H1 (cell line): ENCODE measurements around the gene PLEKHA5. TPM values are rescaled to one million over a fixed set of nuclear protein-coding genes. Genes with fewer than 3 reads are reported as not detected.

Source experiments
- CTCF ChIA-PET: fragments of 300-600 bp; sonication (Branson Sonifier 250); formaldehyde crosslinking; loops from one replicate; lab custom pipeline; 2021; ENCODE audit not compliant: partially characterized antibody; lab: Charles Lee
- POLR2A ChIA-PET: fragments of 300-600 bp; sonication (Branson Sonifier 250); formaldehyde crosslinking; loops from one replicate; lab custom pipeline; 2021; ENCODE audit warnings: inconsistent platforms; ENCODE audit not compliant: partially characterized antibody; lab: Charles Lee
- DNase-seq, 2 experiments: peaks; one replicate each; pipeline versions ENCODE4 v3.0.0 to v3.0.0-alpha.2; 2010 to 2022; ENCODE audit warnings: low spot score in 2 of 2, low read depth in 1 of 2, mixed read lengths in 1 of 2
- FAIRE-seq: peaks from 2 replicates; lab custom pipeline; 2011; peaks lifted over from hg19 to GRCh38; lab: Jason Lieb, UNC
- H2AFZ ChIP-seq: 2 replicates; pipeline ENCODE4 v1.8.1; 2012; ENCODE audit warnings: low read length, inconsistent platforms
- H2AK5ac ChIP-seq: 2 replicates; pipeline ENCODE4 v1.6.1; 2013; ENCODE audit warnings: low read depth, low read length
- H2BK120ac ChIP-seq: replicated peaks from 2 replicates; pipeline ENCODE3; 2013; ENCODE audit warnings: low read depth, low read length, inconsistent platforms
- H2BK12ac ChIP-seq: 2 replicates; pipeline ENCODE4 v1.6.1; 2013; ENCODE audit warnings: low read depth, low read length
- H2BK15ac ChIP-seq: 2 replicates; pipeline ENCODE4 v1.6.1; 2013; ENCODE audit warnings: low read length
- H2BK20ac ChIP-seq: 2 replicates; pipeline ENCODE4 v1.6.1; 2013; ENCODE audit warnings: low read length
- H2BK5ac ChIP-seq: 2 replicates; pipeline ENCODE4 v1.6.1; 2013; ENCODE audit warnings: low read depth, low read length
- H3K14ac ChIP-seq: 2 replicates; pipeline ENCODE4 v1.6.1; 2013; ENCODE audit warnings: inconsistent platforms; ENCODE audit not compliant: insufficient read length
- H3K18ac ChIP-seq: 2 replicates; pipeline ENCODE4 v1.6.1; 2013; ENCODE audit warnings: low read length; ENCODE audit errors: extremely low read depth
- H3K23ac ChIP-seq: 2 replicates; pipeline ENCODE4 v1.6.1; 2013; ENCODE audit warnings: inconsistent platforms; ENCODE audit not compliant: insufficient read length
- H3K23me2 ChIP-seq: 2 replicates; pipeline ENCODE4 v1.6.1; 2013; ENCODE audit warnings: low read depth, low read length
- H3K27ac ChIP-seq: 2 replicates; pipeline ENCODE4 v1.6.1; 2011; ENCODE audit warnings: low read depth, low read length, inconsistent platforms
- H3K27me3 ChIP-seq, 4 experiments: replicated peaks in 1 of 4; 1 replicate in 1 of 4; 2 replicates in 3 of 4; pipeline versions ENCODE4 v1.6.1 to v1.8.1; 2011 to 2013; ENCODE audit warnings: low read length in 3 of 4, mild to moderate bottlenecking in 3 of 4, inconsistent platforms in 2 of 4, mixed read lengths in 2 of 4, moderate library complexity in 1 of 4; ENCODE audit not compliant: control insufficient read depth in 3 of 4, insufficient read depth in 3 of 4; ENCODE audit errors: extremely low read depth in 1 of 4
- H3K36me3 ChIP-seq, 4 experiments: 2 replicates each; pipeline versions ENCODE4 v1.6.1 to v1.8.1; 2011 to 2013; ENCODE audit warnings: mild to moderate bottlenecking in 4 of 4, low read length in 3 of 4, moderate library complexity in 2 of 4, control low read depth in 1 of 4, inconsistent platforms in 1 of 4; ENCODE audit not compliant: insufficient read depth in 4 of 4, control insufficient read depth in 2 of 4
- H3K4ac ChIP-seq: replicated peaks from 2 replicates; pipeline ENCODE3; 2013; ENCODE audit warnings: low read length, low read depth, mixed read lengths, inconsistent platforms; ENCODE audit not compliant: insufficient read length
- H3K4me1 ChIP-seq, 4 experiments: replicated peaks in 1 of 4; 1 replicate in 1 of 4; 2 replicates in 3 of 4; pipeline versions ENCODE4 v1.6.1 to v1.8.1; 2011 to 2013; ENCODE audit warnings: low read length in 3 of 4, inconsistent platforms in 2 of 4, mixed read lengths in 1 of 4; ENCODE audit not compliant: insufficient read depth in 4 of 4, control insufficient read depth in 3 of 4
- H3K4me2 ChIP-seq, 2 experiments: 2 replicates each; pipeline versions ENCODE4 v1.6.1 to v1.8.1; 2011 to 2013; ENCODE audit warnings: low read depth in 2 of 2, low read length in 2 of 2, control low read depth in 1 of 2, inconsistent platforms in 1 of 2, mild to moderate bottlenecking in 1 of 2; ENCODE audit not compliant: insufficient read depth in 1 of 2
- H3K4me3 ChIP-seq, 4 experiments: fragments of 200-600, 300-600 bp in 1 of 4; sonication (generic), shearing (Covaris generic), sonication (Bioruptor Twin) in 1 of 4; 2 replicates each; pipeline versions ENCODE4 v1.5.1 to v1.8.1; 2011 to 2016; ENCODE audit warnings: low read length in 4 of 4, low read depth in 3 of 4, control low read depth in 2 of 4, inconsistent platforms in 2 of 4, mild to moderate bottlenecking in 2 of 4, mixed read lengths in 1 of 4, moderate library complexity in 1 of 4; ENCODE audit not compliant: insufficient read depth in 2 of 4; ENCODE audit errors: extremely low read depth in 1 of 4
- H3K56ac ChIP-seq: replicated peaks from 2 replicates; pipeline ENCODE3; 2013; ENCODE audit warnings: low read depth, mild to moderate bottlenecking, mixed read lengths, low read length, inconsistent platforms; ENCODE audit not compliant: insufficient read length
- H3K79me1 ChIP-seq: 2 replicates; pipeline ENCODE4 v1.6.1; 2013; ENCODE audit warnings: low read depth, low read length, control low read depth
- H3K79me2 ChIP-seq, 2 experiments: 2 replicates each; pipeline versions ENCODE4 v1.6.1 to v1.8.1; 2012 to 2013; ENCODE audit warnings: low read length in 2 of 2, mild to moderate bottlenecking in 2 of 2, inconsistent platforms in 1 of 2; ENCODE audit not compliant: insufficient read depth in 2 of 2, control insufficient read depth in 1 of 2
- H3K9ac ChIP-seq, 4 experiments: replicated peaks in 1 of 4; 1 replicate in 1 of 4; 2 replicates in 3 of 4; pipeline versions ENCODE4 v1.6.1 to v1.8.1; 2011 to 2013; ENCODE audit warnings: low read depth in 3 of 4, low read length in 3 of 4, control low read depth in 2 of 4, mild to moderate bottlenecking in 2 of 4, moderate library complexity in 2 of 4, inconsistent platforms in 1 of 4; ENCODE audit errors: extremely low read depth in 1 of 4
- H3K9me3 ChIP-seq, 2 experiments: 2 replicates each; pipeline versions ENCODE4 v1.6.1 to v1.8.1; 2012 to 2013; ENCODE audit warnings: mild to moderate bottlenecking in 2 of 2, moderate library complexity in 2 of 2, control low read depth in 1 of 2, inconsistent platforms in 1 of 2, low read depth in 1 of 2, low read length in 1 of 2, mixed read lengths in 1 of 2; ENCODE audit not compliant: insufficient read depth in 2 of 2
- H4K20me1 ChIP-seq, 2 experiments: replicated peaks in 1 of 2; 2 replicates each; pipeline versions ENCODE3 to v1.8.1; 2011 to 2013; ENCODE audit warnings: inconsistent platforms in 2 of 2, low read length in 2 of 2, mild to moderate bottlenecking in 1 of 2; ENCODE audit not compliant: insufficient read depth in 2 of 2, control insufficient read depth in 1 of 2
- H4K5ac ChIP-seq: 2 replicates; pipeline ENCODE4 v1.6.1; 2013; ENCODE audit warnings: low read length, low read depth, mixed read lengths, inconsistent platforms; ENCODE audit not compliant: insufficient read length
- H4K8ac ChIP-seq: 2 replicates; pipeline ENCODE4 v1.8.0; 2013; ENCODE audit warnings: mild to moderate bottlenecking, moderate library complexity, low read length, inconsistent platforms; ENCODE audit not compliant: insufficient read depth; ENCODE audit errors: extremely low read depth
- H4K91ac ChIP-seq: replicated peaks from 2 replicates; pipeline ENCODE3; 2013; ENCODE audit warnings: low read length, mixed read lengths, inconsistent platforms; ENCODE audit not compliant: insufficient read length
- KDM1A ChIP-seq: fragments of 200-600, 300-600 bp; sonication (generic); IDR thresholded peaks from 2 replicates; pipeline ENCODE4 v1.7.1; 2016; ENCODE audit warnings: mild to moderate bottlenecking, low read length, borderline replicate concordance
- MAFK ChIP-seq: IDR thresholded peaks from 2 replicates; pipeline ENCODE4 v1.6.1; 2012; ENCODE audit warnings: low read depth, mild to moderate bottlenecking, improper control_type of control experiment, low read length
- POLR2A ChIP-seq, 2 experiments: IDR thresholded peaks; 1 replicate in 1 of 2; 2 replicates in 1 of 2; pipeline ENCODE4 v1.6.1; 2011; ENCODE audit warnings: low read depth in 2 of 2, low read length in 2 of 2, mild to moderate bottlenecking in 2 of 2; ENCODE audit errors: control extremely low read depth in 1 of 2
- RNF2 ChIP-seq: fragments of 200-900, 300-1000 bp; sonication (generic); IDR thresholded peaks from 2 replicates; pipeline ENCODE4 v1.7.1; 2016; ENCODE audit warnings: borderline replicate concordance, low read depth, mild to moderate bottlenecking, antibody characterized with exemption, low read length; ENCODE audit not compliant: poor library complexity, severe bottlenecking; ENCODE audit errors: missing control alignments
- RXRA ChIP-seq: IDR thresholded peaks from 2 replicates; pipeline ENCODE4 v1.6.1; 2011; ENCODE audit warnings: low read depth, mild to moderate bottlenecking, low read length, moderate library complexity; ENCODE audit not compliant: insufficient read depth
- SIN3A ChIP-seq, 2 experiments: IDR thresholded peaks in 1 of 2; conservative IDR thresholded peaks in 1 of 2; 2 replicates each; pipeline ENCODE4 v1.6.1; 2011 to 2012; ENCODE audit warnings: low read length in 2 of 2, improper control_type of control experiment in 1 of 2, low read depth in 1 of 2, mild to moderate bottlenecking in 1 of 2
- SP1 ChIP-seq: IDR thresholded peaks from 2 replicates; pipeline ENCODE4 v1.6.1; 2011; ENCODE audit warnings: low read depth, low read length
- TAF7 ChIP-seq: optimal IDR thresholded peaks from 2 replicates; pipeline ENCODE3; 2011; ENCODE audit warnings: low read depth, mild to moderate bottlenecking, inconsistent platforms, low read length, moderate library complexity, borderline replicate concordance
- WGBS, 2 experiments: shearing (Covaris generic) in 1 of 2; methylation state at CpG; one replicate each; pipeline versions ENCODE4 v1.1.6 to v1.1.7; 2013 to 2015; ENCODE audit warnings: low lambda C conversion rate in 2 of 2, mixed read lengths in 2 of 2, inconsistent platforms in 1 of 2, low coverage in 1 of 2, missing lambda C conversion rate in 1 of 2; ENCODE audit not compliant: insufficient replicate concordance in 2 of 2, insufficient coverage in 1 of 2, insufficient read length in 1 of 2; ENCODE audit errors: extremely low coverage in 1 of 2, missing lambda C conversion rate in 1 of 2; 5-methylcytosine and 5-hydroxymethylcytosine counted together
- polyA plus RNA-seq, 7 experiments: library from polyadenylated mRNA; depleted of rRNA in 3 of 7; stranded (reverse) in 5 of 7; unstranded in 2 of 7; fragments of >200 nt in 5 of 7; fragments of 200-250 nt in 2 of 7; gene quantifications; 1 replicate in 5 of 7; 2 replicates in 1 of 7; 4 replicates in 1 of 7; pipeline versions ENCODE4 v1.2.1 to v1.2.3, GENCODE V29; 2011 to 2013; ENCODE audit warnings: missing spikeins in 2 of 7, mixed read lengths in 2 of 7
- total RNA-seq: library from RNA; stranded (reverse); fragmentation: NEBNext Ultra II Directional; extraction: Animal tissue kit (Norgen Biotek cat#: 25700); gene quantifications from 2 replicates; pipeline ENCODE4 v1.2.1, GENCODE V29; 2021

Gene PLEKHA5
- total and polyA plus RNA-seq, 2 of the 8 experiments (the other 6 are each of a cell fraction or from before 2014, with no cell fraction given) = 17.2 to 66.1 TPM

GRCh38 chr12:19224746-19225145 lies 95.2 kb downstream of the PLEKHA5 start:
- no peak overlapping the region for H3K56ac ChIP-seq
- 91% methylated on average over 3 of the region's 3 CpGs; no CpG with 5 or more reads in 1 of the 2 experiments for WGBS, 2 experiments
- no peak overlapping the region for H2AK5ac ChIP-seq
- H3K79me2 ChIP-seq = peaks cover 0 to 94% of the 10 kb centered on the region in 2 experiments; a peak in 2 of 4 replicates
- H3K23me2 ChIP-seq = no peaks in the 10 kb centered on the region
- H2BK20ac ChIP-seq = no peak overlapping the region
- no peak overlapping the region for H3K14ac ChIP-seq
- no peak overlapping the region for H4K8ac ChIP-seq
- FAIRE-seq (no peak), DNase-seq (no peak)
- peaks cover 0 to 9% (median 2%) of the 10 kb centered on the region in 4 experiments; a peak in 2 of 8 replicates for H3K36me3 ChIP-seq
- no peak overlapping the region for H4K5ac ChIP-seq
- H2BK15ac ChIP-seq = no peak overlapping the region
- H4K91ac ChIP-seq = no peak overlapping the region
- no peak overlapping the region for H3K9ac ChIP-seq
- H2AFZ ChIP-seq = no peak overlapping the region
- no peak overlapping the region for H3K23ac ChIP-seq
- no peak overlapping the region for H3K4me3 ChIP-seq
- no peak overlapping the region for H3K4me2 ChIP-seq
- H3K18ac ChIP-seq = no peak overlapping the region
- H4K20me1 ChIP-seq = peaks cover 0 to 5% of the 10 kb centered on the region in 2 experiments
- no peak overlapping the region for H2BK5ac ChIP-seq
- no peaks in the 10 kb centered on the region for H3K27me3 ChIP-seq
- peaks cover 0 to under 1% of the 10 kb centered on the region in 2 experiments; a peak in 1 of 4 replicates for H3K9me3 ChIP-seq
- H2BK120ac ChIP-seq = no peak overlapping the region
- H3K79me1 ChIP-seq = no peaks in the 10 kb centered on the region; the same call in none of the 2 replicates
- ChIA-PET CTCF (no interaction called here), POLR2A (no interaction called here)
- no peak overlapping the region for H3K27ac ChIP-seq
- peaks cover 0 to 4% (median 1%) of the 10 kb centered on the region in 4 experiments; a peak in 3 of 7 replicates for H3K4me1 ChIP-seq
- H2BK12ac ChIP-seq = no peak overlapping the region
- TF ChIP-seq TAF7 (no peak), RXRA (no peak), RNF2 (no peak), MAFK (no peak), SP1 (no peak), POLR2A (IDR thresholded peaks at IDR 0.05; ENCODE audit: control extremely low read depth in 1 of 2, low read depth in 2 of 2, low read length in 2 of 2) (no peak), KDM1A (no peak), SIN3A (conservative IDR thresholded peaks at IDR 0.05 in 1 of 2, IDR thresholded peaks at IDR 0.05 in 1 of 2; ENCODE audit: low read depth in 1 of 2, low read length in 2 of 2) (no peak)
- no peak overlapping the region for H3K4ac ChIP-seq
